Measurements from ENCODE around the gene ZNF672.
A peak's percentile ranks its signal among the peaks of the same experiment; 100 is the strongest.

ZNF672 gene

GRCh38 chr1:248837045-248837780 lies 811 bp upstream of the ZNF672 start:
- DNase-seq: no peak

- peak; percentile 85 for DNase-seq
Observed at GRCh38 chr1:248838357-248839167, 538 bp downstream of the ZNF672 start.

DNA sequence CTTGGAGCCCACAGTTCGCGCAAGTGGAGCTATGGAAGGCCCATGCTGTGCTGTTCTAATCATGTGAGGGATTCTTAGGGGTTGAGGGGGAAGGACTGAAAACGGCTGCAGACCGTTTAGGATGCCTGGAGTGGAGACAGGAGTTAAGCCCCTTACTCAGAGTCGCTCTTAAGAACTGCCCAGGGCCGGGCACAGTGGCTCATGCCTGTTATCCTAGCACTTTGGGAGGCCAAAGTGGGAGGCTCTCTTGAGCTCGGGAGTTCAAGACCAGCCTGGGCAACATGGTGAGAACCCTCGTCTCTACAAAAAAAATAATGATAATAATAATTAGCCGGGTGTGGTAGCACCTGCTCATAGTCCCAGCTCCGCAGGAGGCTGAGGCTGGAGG lies 1.1 kb downstream of the ZNF672 start:
- DNase-seq: no peak

DNA sequence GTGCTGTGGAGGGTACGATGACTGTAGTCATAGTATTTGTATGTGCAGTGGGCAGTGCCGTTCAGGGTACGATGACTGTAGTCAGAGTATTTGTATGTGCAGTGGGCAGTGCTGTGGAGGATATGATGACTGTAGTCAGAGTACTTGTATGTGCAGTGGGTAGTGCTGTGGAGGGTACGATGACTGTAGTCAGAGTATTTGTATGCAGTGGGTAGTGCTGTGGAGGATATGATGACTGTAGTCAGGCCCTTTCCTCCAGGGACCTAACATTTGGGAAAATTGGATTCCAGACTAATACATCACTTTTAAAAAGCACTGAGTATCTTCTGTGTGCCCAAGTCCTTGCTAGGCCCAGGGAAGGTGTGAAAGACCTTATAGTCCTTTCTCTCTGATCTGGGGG lies 2.9 kb downstream of the ZNF672 start:
- DNase-seq: no peak

GRCh38 chr1:248841702-248842395 lies 3.8 kb downstream of the ZNF672 start:
- peak; percentile 42 for DNase-seq

DNA sequence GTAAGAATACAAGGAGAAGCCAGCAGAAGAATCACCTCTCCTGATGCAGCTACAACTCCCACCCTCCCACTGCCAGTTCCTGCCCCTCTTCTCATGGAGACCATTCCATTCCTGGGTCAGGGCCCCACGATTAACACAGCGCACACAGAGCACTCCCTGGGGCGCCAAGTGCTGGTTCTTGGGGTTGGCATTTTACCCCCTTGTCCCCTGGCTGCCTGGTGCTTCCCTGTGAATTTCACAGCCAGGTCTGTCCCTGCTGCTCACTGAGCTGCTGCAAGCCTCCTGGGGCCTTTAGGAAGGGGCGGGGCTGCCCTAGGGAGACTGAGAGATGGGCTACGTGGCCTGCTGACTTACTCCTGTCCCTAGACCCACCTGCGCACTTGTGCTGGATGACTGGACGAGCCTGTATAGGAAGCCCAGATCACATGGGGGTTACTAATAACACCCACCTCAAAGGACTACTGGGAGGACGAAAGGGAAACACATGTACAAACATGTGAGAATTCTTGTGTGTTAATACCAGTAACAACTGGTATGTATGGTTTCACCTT lies 4.8 kb downstream of the ZNF672 start:
- no peak for DNase-seq

DNA sequence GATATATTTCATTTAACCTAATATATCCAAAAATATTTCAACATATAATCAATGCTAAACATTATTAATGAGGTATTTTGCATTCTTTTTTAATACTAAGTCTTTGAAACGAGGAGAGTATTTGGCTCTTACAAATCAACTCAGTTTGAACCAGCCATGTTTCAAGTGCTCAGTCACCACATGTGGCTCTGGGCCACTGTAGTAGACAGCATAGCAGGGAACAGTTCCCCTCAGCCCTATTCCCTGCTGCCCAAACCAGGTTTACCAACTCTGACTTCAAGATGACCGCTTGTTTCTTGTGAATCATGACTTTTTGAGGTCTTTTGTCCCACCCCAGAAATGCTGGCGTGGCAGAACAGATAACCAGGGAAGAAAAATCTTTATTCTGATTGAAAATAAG lies 5.7 kb downstream of the ZNF672 start:
- no peak for DNase-seq

GRCh38 chr1:248844526-248844925 lies 6.5 kb downstream of the ZNF672 start:
- no peak for DNase-seq

DNA sequence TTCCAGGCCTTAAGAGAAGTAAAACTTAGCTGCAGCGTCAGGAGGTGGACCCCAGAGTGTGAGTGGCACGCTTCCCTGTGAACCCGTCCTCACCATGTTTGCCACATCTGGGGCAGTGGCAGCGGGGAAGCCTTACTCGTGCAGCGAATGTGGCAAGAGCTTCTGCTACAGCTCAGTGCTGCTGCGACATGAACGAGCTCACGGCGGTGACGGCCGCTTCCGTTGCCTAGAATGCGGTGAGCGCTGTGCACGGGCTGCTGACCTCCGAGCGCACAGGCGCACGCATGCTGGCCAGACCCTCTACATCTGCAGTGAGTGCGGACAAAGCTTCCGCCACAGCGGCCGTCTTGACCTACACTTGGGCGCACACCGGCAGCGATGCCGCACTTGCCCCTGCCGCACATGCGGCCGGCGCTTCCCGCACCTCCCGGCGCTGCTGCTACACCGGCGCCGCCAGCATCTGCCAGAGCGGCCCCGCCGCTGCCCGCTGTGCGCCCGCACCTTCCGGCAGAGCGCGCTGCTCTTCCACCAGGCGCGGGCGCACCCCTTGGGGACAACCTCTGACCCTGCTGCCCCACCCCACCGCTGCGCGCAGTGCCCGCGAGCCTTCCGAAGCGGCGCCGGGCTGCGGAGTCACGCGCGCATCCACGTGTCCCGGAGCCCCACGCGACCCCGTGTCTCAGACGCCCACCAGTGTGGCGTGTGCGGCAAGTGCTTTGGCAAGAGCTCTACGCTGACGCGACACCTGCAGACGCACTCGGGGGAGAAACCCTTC lies 9.3 kb downstream of the ZNF672 start:
- DNase-seq: no peak

GRCh38 chr1:248847956-248848561 lies 10.0 kb downstream of the ZNF672 start:
- DNase-seq: no peak

- DNase-seq: no peak
Observed at GRCh38 chr1:248848602-248849001, 10.6 kb downstream of the ZNF672 start.

- DNase-seq: no peak
Observed at GRCh38 chr1:248849152-248849551, 11.1 kb downstream of the ZNF672 start.

GRCh38 chr1:248849637-248850036 lies 11.6 kb downstream of the ZNF672 start:
- no peak for DNase-seq

DNA sequence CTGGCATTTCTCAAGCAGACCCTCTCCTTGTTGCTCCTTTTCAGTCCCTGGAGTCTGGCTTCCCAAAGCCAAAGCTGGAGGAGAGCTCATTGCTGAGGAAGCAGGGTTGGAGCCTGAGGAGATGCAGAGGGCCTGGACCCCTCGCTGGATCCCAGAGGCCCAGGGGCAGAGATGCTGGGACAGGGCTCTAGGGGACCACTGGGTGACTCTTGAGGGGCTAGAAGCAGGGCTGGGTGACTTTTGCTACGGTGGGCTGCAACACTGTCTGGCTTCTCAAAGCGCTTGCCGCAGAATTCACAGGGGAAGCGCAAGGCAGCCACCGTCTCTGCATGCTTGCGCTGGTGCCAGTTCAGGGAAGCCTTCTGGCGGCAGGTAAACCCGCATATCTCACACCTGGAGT lies 12.1 kb downstream of the ZNF672 start:
- no peak for DNase-seq

- DNase-seq: no peak
Observed at GRCh38 chr1:248850536-248851251, 12.7 kb downstream of the ZNF672 start.

DNA sequence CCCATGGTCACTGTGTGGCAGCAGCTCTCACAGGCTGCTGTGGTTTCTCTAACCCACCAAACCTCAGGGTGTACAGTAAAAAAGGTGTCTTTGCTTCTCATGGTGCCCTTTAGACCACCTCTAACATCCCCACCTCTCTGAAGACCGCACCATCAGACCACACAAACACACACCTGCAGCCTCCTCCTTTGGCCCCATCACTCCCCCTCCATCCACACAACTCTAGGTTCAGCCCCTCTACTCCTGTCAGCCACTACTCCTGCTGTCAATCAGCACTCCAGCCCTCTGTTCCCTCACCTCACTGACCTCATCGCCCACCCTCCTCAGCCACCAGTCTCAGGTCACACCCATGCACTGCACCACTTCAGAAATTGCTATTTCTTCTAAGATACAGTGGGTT lies 13.4 kb downstream of the ZNF672 start:
- no peak for DNase-seq

GRCh38 chr1:248852481-248853405 lies 14.7 kb downstream of the ZNF672 start:
- no peak for DNase-seq

DNA sequence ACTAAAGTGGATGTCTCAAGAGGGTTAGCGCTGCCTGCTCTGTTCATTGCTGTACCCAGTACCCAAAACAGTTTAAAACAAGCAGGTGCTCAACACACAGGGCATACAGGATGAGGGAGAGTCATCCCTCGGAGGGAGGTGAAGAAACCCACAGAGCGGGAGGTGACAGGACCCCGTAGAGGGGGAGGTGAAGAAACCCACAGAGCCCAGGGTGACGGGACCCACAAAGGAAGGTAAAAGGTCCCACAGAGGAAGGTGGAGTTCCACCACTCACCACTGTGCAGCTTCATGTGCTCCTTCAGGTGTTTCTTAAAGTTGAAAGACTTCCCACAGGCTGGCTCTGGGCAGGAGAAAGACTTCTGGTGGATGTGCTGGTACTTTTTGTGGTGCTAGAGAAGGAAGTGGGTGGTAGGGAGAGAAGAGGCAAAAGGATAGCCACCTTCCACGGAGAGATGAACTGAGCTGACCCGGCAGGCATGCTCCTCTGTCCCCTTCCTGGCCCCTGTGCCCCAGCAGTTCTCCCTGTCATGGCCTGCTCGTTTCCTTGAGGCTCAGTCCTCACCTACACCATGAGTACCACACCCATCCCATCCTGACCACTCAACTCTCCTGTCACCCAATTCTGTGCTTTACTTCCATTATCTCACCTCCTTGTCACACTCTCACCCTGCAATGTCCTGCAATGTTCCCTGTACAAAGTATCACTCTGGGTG lies 15.8 kb downstream of the ZNF672 start:
- DNase-seq: no peak

GRCh38 chr1:248855580-248855979 lies 17.6 kb downstream of the ZNF672 start:
- no peak for DNase-seq

GRCh38 chr1:248856176-248856575 lies 18.2 kb downstream of the ZNF672 start:
- DNase-seq: no peak
